HCT116 (cell line): Measurements from ENCODE around the gene CA14. TPM values are rescaled to one million over a fixed set of nuclear protein-coding genes. Genes with fewer than 3 reads are reported as not detected.
A peak's percentile ranks its signal among the peaks of the same experiment; 100 is the strongest.

Experiments used
- ATAC-seq: fragments of 200-7000 bp; cut with Tn5 transposase; 2 replicates; pipeline ENCODE4 v1.9.1; 2020; ENCODE audit warnings: mild to moderate bottlenecking, moderate library complexity
- BruUV-seq: library from RNA; stranded (reverse); fragments of 400-500 nt; replicated peaks from 2 replicates; lab custom pipeline; 2021; lab: Mats Ljungman, UMichigan
- CTCF ChIA-PET: fragments of 300-600 bp; sonication (Branson Sonifier 250); formaldehyde crosslinking; loops from one replicate; lab custom pipeline; 2021; ENCODE audit warnings: antibody characterized with exemption; lab: Charles Lee
- POLR2A ChIA-PET: fragments of 300-600, 350-600 bp; sonication (Branson Sonifier 250); formaldehyde crosslinking; loops from one replicate; lab custom pipeline; 2021; ENCODE audit warnings: antibody characterized with exemption; lab: Charles Lee
- RAD21 ChIA-PET, 2 experiments: fragments of 300-600 bp; sonication (Branson Sonifier 250); formaldehyde crosslinking; loops; one replicate each; lab custom pipeline; 2023; ENCODE audit warnings: low total read pairs in 2 of 2; ENCODE audit not compliant: uncharacterized antibody in 2 of 2, unreplicated experiment in 2 of 2, low non-redundant PET in 1 of 2; lab: Charles Lee
- DNase-seq: peaks from one replicate; pipeline ENCODE4 v3.0.0-alpha.2; 2010; ENCODE audit warnings: low read depth, low spot score
- H2AFZ ChIP-seq: fragments of 200-600 bp; shearing (Covaris generic), sonication (generic); 2 replicates; pipeline ENCODE4 v1.6.1; 2017; ENCODE audit warnings: low read depth, mixed run types, mixed read lengths, antibody characterized with exemption, low read length; ENCODE audit not compliant: poor library complexity, severe bottlenecking
- H3K27ac ChIP-seq: 2 replicates; pipeline ENCODE4 v1.5.1; 2012; ENCODE audit warnings: low read depth, low read length
- H3K27me3 ChIP-seq: fragments of 200-600 bp; sonication (generic); 2 replicates; pipeline ENCODE4 v1.6.1; 2016; ENCODE audit warnings: mixed run types, low read length, mixed read lengths; ENCODE audit not compliant: insufficient read depth
- H3K36me3 ChIP-seq, 2 experiments: fragments of 200-500 bp in 1 of 2; fragments of 200-600 bp in 1 of 2; sonication (Bioruptor generic) in 1 of 2; sonication (generic) in 1 of 2; 2 replicates each; pipeline versions ENCODE4 v1.5.1 to v1.6.1; 2014 to 2016; ENCODE audit warnings: low read length in 2 of 2, inconsistent platforms in 1 of 2, mixed read lengths in 1 of 2, mixed run types in 1 of 2; ENCODE audit not compliant: insufficient read depth in 2 of 2, control insufficient read depth in 1 of 2
- H3K4me1 ChIP-seq, 2 experiments: fragments of 200-600 bp in 1 of 2; sonication (generic) in 1 of 2; 2 replicates each; pipeline versions ENCODE4 v1.5.1 to v1.6.1; 2012 to 2017; ENCODE audit warnings: low read length in 2 of 2, inconsistent platforms in 1 of 2, mild to moderate bottlenecking in 1 of 2, mixed read lengths in 1 of 2, mixed run types in 1 of 2, moderate library complexity in 1 of 2; ENCODE audit not compliant: insufficient read depth in 2 of 2, control insufficient read depth in 1 of 2
- H3K4me2 ChIP-seq: fragments of 200-600 bp; sonication (generic); 2 replicates; pipeline ENCODE4 v1.6.1; 2017; ENCODE audit warnings: mixed run types, low read length, mixed read lengths
- H3K4me3 ChIP-seq, 2 experiments: fragments of 200-600 bp in 1 of 2; sonication (generic) in 1 of 2; replicated peaks in 1 of 2; 2 replicates each; pipeline ENCODE4 v1.5.1; 2011 to 2016; ENCODE audit warnings: low read length in 2 of 2, control low read depth in 1 of 2, low read depth in 1 of 2, mild to moderate bottlenecking in 1 of 2, mixed read lengths in 1 of 2, mixed run types in 1 of 2
- H3K79me2 ChIP-seq: fragments of 200-600 bp; sonication (generic); 2 replicates; pipeline ENCODE4 v1.6.1; 2017; ENCODE audit warnings: mild to moderate bottlenecking, mixed run types, low read length, moderate library complexity, mixed read lengths; ENCODE audit not compliant: insufficient read depth
- H3K9ac ChIP-seq: fragments of 200-600 bp; sonication (generic); 2 replicates; pipeline ENCODE4 v1.6.1; 2016; ENCODE audit warnings: low read length, mixed read lengths
- H3K9me2 ChIP-seq: fragments of 200-600 bp; sonication (generic), shearing (Covaris generic); 2 replicates; pipeline ENCODE4 v1.6.1; 2017; ENCODE audit warnings: mixed run types, mild to moderate bottlenecking, moderate library complexity; ENCODE audit not compliant: insufficient read depth
- H3K9me3 ChIP-seq, 2 experiments: fragments of 200-500 bp in 1 of 2; fragments of 200-600 bp in 1 of 2; sonication (Bioruptor generic) in 1 of 2; sonication (generic) in 1 of 2; 2 replicates each; pipeline ENCODE4 v1.6.1; 2014 to 2017; ENCODE audit warnings: low read length in 2 of 2, mixed read lengths in 2 of 2, inconsistent platforms in 1 of 2, low read depth in 1 of 2, mild to moderate bottlenecking in 1 of 2, mixed run types in 1 of 2, moderate library complexity in 1 of 2; ENCODE audit not compliant: control insufficient read depth in 1 of 2, insufficient read depth in 1 of 2
- H4K20me1 ChIP-seq: fragments of 200-600 bp; sonication (generic), shearing (Covaris generic); 2 replicates; pipeline ENCODE4 v1.6.1; 2017; ENCODE audit warnings: mixed run types, mild to moderate bottlenecking, moderate library complexity; ENCODE audit not compliant: insufficient read depth
- CBX3 ChIP-seq: IDR thresholded peaks from 2 replicates; pipeline ENCODE4 v1.6.1; 2012; ENCODE audit warnings: low read depth
- EGR1 ChIP-seq: IDR thresholded peaks from 2 replicates; pipeline ENCODE4 v1.6.1; 2012; ENCODE audit warnings: low read depth
- ELF1 ChIP-seq: IDR thresholded peaks from 2 replicates; pipeline ENCODE4 v1.6.1; 2012; ENCODE audit warnings: low read depth, borderline replicate concordance
- EZH2 ChIP-seq: fragments of 200-600 bp; sonication (generic); IDR thresholded peaks from 2 replicates; pipeline ENCODE4 v1.6.1; 2017; ENCODE audit warnings: antibody characterized with exemption, mixed run types
- EZH2phosphoT487 ChIP-seq: fragments of 200-600 bp; IDR thresholded peaks from 2 replicates; pipeline ENCODE4 v1.6.1; 2018; ENCODE audit warnings: antibody characterized with exemption, borderline replicate concordance
- JUND ChIP-seq: IDR thresholded peaks from 2 replicates; pipeline ENCODE4 v1.6.1; 2012
- POLR2A ChIP-seq: IDR thresholded peaks from 2 replicates; pipeline ENCODE4 v1.7.0; 2011; ENCODE audit warnings: borderline replicate concordance; ENCODE audit not compliant: insufficient read depth, insufficient read length; ENCODE audit errors: extremely low read depth
- POLR2AphosphoS5 ChIP-seq: IDR thresholded peaks from 2 replicates; pipeline ENCODE4 v1.6.1; 2011; ENCODE audit warnings: mild to moderate bottlenecking, low read depth, low read length, moderate library complexity
- SP1 ChIP-seq: IDR thresholded peaks from 2 replicates; pipeline ENCODE4 v1.6.1; 2012; ENCODE audit warnings: low read depth
- SRF ChIP-seq: IDR thresholded peaks from 2 replicates; pipeline ENCODE4 v1.6.1; 2012; ENCODE audit warnings: low read depth
- YY1 ChIP-seq: IDR thresholded peaks from 2 replicates; pipeline ENCODE4 v1.6.1; 2011; ENCODE audit warnings: low read length, low read depth, moderate library complexity, mild to moderate bottlenecking; ENCODE audit not compliant: insufficient replicate concordance; ENCODE audit errors: extremely low read depth
- intact Hi-C: fragments of 100-400 bp; cut with micrococcal nuclease; formaldehyde crosslinking; loops from 2 replicates; pipeline ENCODE4 v1.10.0; 2022
- total RNA-seq: library from RNA; stranded (reverse); gene quantifications from one replicate; pipeline ENCODE4 v1.2.1, GENCODE V29; 2021; ENCODE audit not compliant: unreplicated experiment
- TF ChIP-seq, protein P1 (sequence below): IDR thresholded peaks from 2 replicates; pipeline ENCODE4 v1.6.1; 2012

Gene CA14
- total RNA-seq, 1 experiment from 2014 or later, result 0.39 TPM

DNA sequence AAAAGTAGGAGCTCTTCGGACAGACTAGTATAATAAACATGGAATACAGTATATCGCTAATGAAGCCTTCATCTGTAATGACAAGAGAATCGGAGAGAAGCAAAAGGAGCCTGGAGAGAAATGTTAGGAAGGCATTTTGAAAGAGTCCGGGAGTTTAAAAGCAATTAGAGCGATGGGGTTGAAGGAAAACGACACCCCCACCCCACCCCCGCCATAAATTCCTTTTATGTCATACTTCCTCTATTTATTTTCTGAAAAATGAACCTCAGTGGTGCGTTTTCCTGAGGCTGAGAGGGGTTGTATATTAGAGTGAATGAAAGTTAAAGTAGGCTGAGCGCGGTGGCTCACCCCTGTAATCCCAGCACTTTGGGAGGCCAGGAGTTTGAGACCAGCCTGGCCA, 11.9 kb downstream of the CA14 start:
- H3K27me3 ChIP-seq, result no peaks in the 10 kb centered on the region
- H3K4me1 ChIP-seq, result peaks cover 22 to 36% of the 10 kb centered on the region in 2 experiments
- TSS peak; percentile 89 for BruUV-seq
- H3K27ac ChIP-seq, result peak overlapping the region; percentile 69; the same call in 1 of the 2 replicates
- TF ChIP-seq EZH2 (no peak), ELF1 (no peak), EZH2phosphoT487 (no peak), SP1 (no peak), EGR1 (no peak), POLR2AphosphoS5 (no peak), YY1 (no peak), CBX3 (no peak), SRF (no peak), JUND (no peak), POLR2A (no peak)
- TF ChIP-seq, protein P1, sequence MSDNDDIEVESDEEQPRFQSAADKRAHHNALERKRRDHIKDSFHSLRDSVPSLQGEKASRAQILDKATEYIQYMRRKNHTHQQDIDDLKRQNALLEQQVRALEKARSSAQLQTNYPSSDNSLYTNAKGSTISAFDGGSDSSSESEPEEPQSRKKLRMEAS, result no peak
- peak overlapping the region; percentile 99 for H3K4me2 ChIP-seq
- ChIA-PET RAD21 (no interaction called here), POLR2A (interaction anchor here (1.0 kb wide), 1 partner anchor 13 kb away, joined by 3 read pairs; no protein-coding TSS in a partner anchor), CTCF (interaction anchor here (1.0 kb wide), 1 partner anchor 14 kb away, joined by 5 read pairs; no protein-coding TSS in a partner anchor)
- DNase-seq, result no peak
- H3K9me2 ChIP-seq, result no peaks in the 10 kb centered on the region
- H3K4me3 ChIP-seq, result peak overlapping the region; percentile 93 to 100
- intact Hi-C loops, result no loop called here
- H3K9me3 ChIP-seq, result no peaks in the 10 kb centered on the region
- H3K79me2 ChIP-seq, result peaks cover 22% of the 10 kb centered on the region
- H4K20me1 ChIP-seq, result no peaks in the 10 kb centered on the region
- peak overlapping the region; percentile 47 for H2AFZ ChIP-seq
- H3K36me3 ChIP-seq, result peaks cover 3 to 15% of the 10 kb centered on the region in 2 experiments; a peak in 2 of 4 replicates
- H3K9ac ChIP-seq, result peak overlapping the region; percentile 97
- no peak for ATAC-seq
